Karpas-422 (cell line): ENCODE results near the gene SNTG2. TPM values are rescaled to one million over a fixed set of nuclear protein-coding genes. Genes with fewer than 3 reads are reported as not detected.

ENCODE experiments used
- DNase-seq: peaks from one replicate; pipeline ENCODE4 v3.0.0-alpha.2; 2015
- H2AFZ ChIP-seq: fragments of 200-600 bp; sonication (generic); 2 replicates; pipeline ENCODE4 v1.6.1; 2014; ENCODE audit warnings: antibody characterized with exemption, low read length, mixed read lengths
- H3K27ac ChIP-seq: fragments of 200-600 bp; sonication (generic); 2 replicates; pipeline ENCODE4 v1.5.1; 2014; ENCODE audit warnings: mild to moderate bottlenecking, low read length, moderate library complexity
- H3K27me3 ChIP-seq: fragments of 200-600 bp; sonication (generic); 2 replicates; pipeline ENCODE4 v1.6.1; 2014; ENCODE audit warnings: low read length, mixed read lengths
- H3K36me3 ChIP-seq: fragments of 200-600 bp; sonication (generic); 2 replicates; pipeline ENCODE4 v1.6.1; 2014; ENCODE audit warnings: low read length, mixed read lengths; ENCODE audit not compliant: insufficient read depth
- H3K4me1 ChIP-seq: fragments of 200-600 bp; sonication (generic); 2 replicates; pipeline ENCODE4 v1.6.1; 2014; ENCODE audit warnings: mild to moderate bottlenecking, low read length, mixed read lengths
- H3K4me2 ChIP-seq: fragments of 200-600 bp; sonication (generic); 2 replicates; pipeline ENCODE4 v1.6.1; 2014; ENCODE audit warnings: low read length, low read depth, mild to moderate bottlenecking; ENCODE audit not compliant: poor library complexity, severe bottlenecking
- H3K4me3 ChIP-seq: fragments of 200-600 bp; sonication (generic); 2 replicates; pipeline ENCODE4 v1.5.1; 2014; ENCODE audit warnings: mild to moderate bottlenecking, antibody characterized with exemption, low read length, mixed read lengths
- H3K79me2 ChIP-seq: fragments of 200-600 bp; sonication (generic); 2 replicates; pipeline ENCODE4 v1.6.1; 2014; ENCODE audit warnings: mild to moderate bottlenecking, low read length, mixed read lengths
- H3K9ac ChIP-seq: fragments of 200-600 bp; sonication (generic); 2 replicates; pipeline ENCODE4 v1.6.0; 2014; ENCODE audit warnings: low read length
- H3K9me2 ChIP-seq: fragments of 200-600 bp; sonication (generic), shearing (Covaris generic); replicated peaks from 2 replicates; pipeline ENCODE4 v1.6.0; 2014; ENCODE audit warnings: mild to moderate bottlenecking, low read length, moderate library complexity; ENCODE audit not compliant: insufficient read depth
- H3K9me3 ChIP-seq: fragments of 300-700, 200-600 bp; sonication (generic); 2 replicates; pipeline ENCODE4 v1.6.1; 2014; ENCODE audit warnings: low read length, mixed read lengths
- H4K20me1 ChIP-seq: fragments of 200-600 bp; sonication (generic); 2 replicates; pipeline ENCODE4 v1.6.1; 2014; ENCODE audit warnings: mild to moderate bottlenecking, antibody characterized with exemption, low read length, low read depth; ENCODE audit not compliant: insufficient read depth
- total RNA-seq: library from RNA; depleted of rRNA; stranded (reverse); fragments of >200 nt; shearing (Covaris generic); gene quantifications from 2 replicates; pipeline ENCODE4 v1.2.3, GENCODE V29; 2014; ENCODE audit warnings: low replicate concordance

Gene SNTG2
- total RNA-seq, 1 experiment from 2014 or later, result not detected

- no peaks in the 10 kb centered on the region for H3K79me2 ChIP-seq
- H3K27me3 ChIP-seq, result no peaks in the 10 kb centered on the region
- H3K4me1 ChIP-seq, result peaks cover 7% of the 10 kb centered on the region
- no peak overlapping the region for H2AFZ ChIP-seq
- no peaks in the 10 kb centered on the region for H3K9me2 ChIP-seq
- H3K4me3 ChIP-seq, result no peak overlapping the region
- no peaks in the 10 kb centered on the region for H4K20me1 ChIP-seq
- no peak overlapping the region for H3K27ac ChIP-seq
- H3K9ac ChIP-seq, result no peak overlapping the region
- no peak overlapping the region for H3K4me2 ChIP-seq
- H3K9me3 ChIP-seq, result no peaks in the 10 kb centered on the region
- DNase-seq, result no peak
- H3K36me3 ChIP-seq, result no peaks in the 10 kb centered on the region
These were observed 766 bp downstream of the SNTG2 start for GRCh38 chr2:951224-952006.

GRCh38 chr2:953408-953807, 2.8 kb downstream of the SNTG2 start:
- no peak for DNase-seq
- Histone ChIP-seq H3K9ac (no peak overlapping the region), H3K4me3 (no peak overlapping the region), H3K9me3 (no peaks in the 10 kb centered on the region), H3K79me2 (no peaks in the 10 kb centered on the region), H3K36me3 (no peaks in the 10 kb centered on the region), H3K27ac (no peak overlapping the region), H3K4me2 (no peak overlapping the region), H2AFZ (no peak overlapping the region), H3K4me1 (peaks cover 4% of the 10 kb centered on the region; the same call in 1 of the 2 replicates), H3K27me3 (no peaks in the 10 kb centered on the region), H4K20me1 (no peaks in the 10 kb centered on the region), H3K9me2 (no peaks in the 10 kb centered on the region)

GRCh38 chr2:953975-954686, 3.5 kb downstream of the SNTG2 start:
- DNase-seq, result no peak
- Histone ChIP-seq H3K79me2 (no peaks in the 10 kb centered on the region), H3K36me3 (no peaks in the 10 kb centered on the region), H3K4me2 (no peak overlapping the region), H2AFZ (no peak overlapping the region), H3K27ac (no peak overlapping the region), H3K4me1 (peaks cover 4% of the 10 kb centered on the region; the same call in 1 of the 2 replicates), H4K20me1 (no peaks in the 10 kb centered on the region), H3K27me3 (no peaks in the 10 kb centered on the region), H3K9me3 (no peaks in the 10 kb centered on the region), H3K9ac (no peak overlapping the region), H3K9me2 (no peaks in the 10 kb centered on the region), H3K4me3 (no peak overlapping the region)

GRCh38 chr2:954687-955000, 4.0 kb downstream of the SNTG2 start:
- Histone ChIP-seq H2AFZ (no peak overlapping the region), H3K4me1 (peaks cover 8% of the 10 kb centered on the region; the same call in 1 of the 2 replicates), H3K27ac (no peak overlapping the region), H3K9ac (no peak overlapping the region), H4K20me1 (no peaks in the 10 kb centered on the region), H3K9me3 (no peaks in the 10 kb centered on the region), H3K36me3 (no peaks in the 10 kb centered on the region), H3K4me2 (no peak overlapping the region), H3K79me2 (no peaks in the 10 kb centered on the region), H3K4me3 (no peak overlapping the region), H3K9me2 (no peaks in the 10 kb centered on the region), H3K27me3 (no peaks in the 10 kb centered on the region)
- DNase-seq, result peak; percentile 41

- no peak overlapping the region for H3K27ac ChIP-seq
- H3K9me2 ChIP-seq, result no peaks in the 10 kb centered on the region
- no peak for DNase-seq
- H3K4me3 ChIP-seq, result no peak overlapping the region
- H3K9me3 ChIP-seq, result no peaks in the 10 kb centered on the region
- H3K79me2 ChIP-seq, result no peaks in the 10 kb centered on the region
- no peak overlapping the region for H3K4me2 ChIP-seq
- no peaks in the 10 kb centered on the region for H4K20me1 ChIP-seq
- peaks cover 8% of the 10 kb centered on the region; the same call in 1 of the 2 replicates for H3K4me1 ChIP-seq
- H2AFZ ChIP-seq, result no peak overlapping the region
- no peaks in the 10 kb centered on the region for H3K36me3 ChIP-seq
- H3K27me3 ChIP-seq, result no peaks in the 10 kb centered on the region
- H3K9ac ChIP-seq, result no peak overlapping the region
These were observed 5.4 kb downstream of the SNTG2 start for GRCh38 chr2:955829-956731.

- H3K4me3 ChIP-seq, result no peak overlapping the region
- H3K9me2 ChIP-seq, result no peaks in the 10 kb centered on the region
- H3K36me3 ChIP-seq, result no peaks in the 10 kb centered on the region
- no peaks in the 10 kb centered on the region for H3K27me3 ChIP-seq
- H3K9me3 ChIP-seq, result no peaks in the 10 kb centered on the region
- H4K20me1 ChIP-seq, result no peaks in the 10 kb centered on the region
- no peak overlapping the region for H3K4me2 ChIP-seq
- no peak overlapping the region for H3K9ac ChIP-seq
- no peak overlapping the region for H3K27ac ChIP-seq
- peaks cover 7% of the 10 kb centered on the region; the same call in 1 of the 2 replicates for H3K4me1 ChIP-seq
- H3K79me2 ChIP-seq, result no peaks in the 10 kb centered on the region
- DNase-seq, result no peak
- H2AFZ ChIP-seq, result no peak overlapping the region
These were observed 8.8 kb downstream of the SNTG2 start for GRCh38 chr2:959457-959856.

GRCh38 chr2:960061-960736, 9.6 kb downstream of the SNTG2 start:
- H3K9me2 ChIP-seq, result no peaks in the 10 kb centered on the region

More at GRCh38 chr2:960061-960736, 9.6 kb downstream of the SNTG2 start:
- Histone ChIP-seq H3K9me3 (no peaks in the 10 kb centered on the region), H3K36me3 (no peaks in the 10 kb centered on the region), H3K27me3 (no peaks in the 10 kb centered on the region), H3K79me2 (no peaks in the 10 kb centered on the region), H3K27ac (no peak overlapping the region), H4K20me1 (no peaks in the 10 kb centered on the region), H2AFZ (no peak overlapping the region), H3K4me1 (0 out of 2 replicates have a peak, but pooled peaks cover 3% of the 10 kb centered on the region), H3K9ac (no peak overlapping the region), H3K4me3 (no peak overlapping the region), H3K4me2 (no peak overlapping the region)
- no peak for DNase-seq
